Muscle layer of duodenum (tissue), 2 donors: ENCODE measurements around the gene ATP2C2.

Source experiments
- H3K27ac ChIP-seq: one replicate; pipeline ENCODE4 v1.7.0; 2013; ENCODE audit warnings: mild to moderate bottlenecking, low read length
- H3K27me3 ChIP-seq: one replicate; pipeline ENCODE4 v1.7.0; 2013; ENCODE audit warnings: low read depth, mild to moderate bottlenecking, control low read depth, low read length
- H3K36me3 ChIP-seq, 2 donors: one replicate each; pipeline ENCODE4 v1.7.0; 2013; ENCODE audit warnings: low read length in 2 of 2, control low read depth in 1 of 2, mild to moderate bottlenecking in 1 of 2; ENCODE audit not compliant: insufficient read depth in 2 of 2, control insufficient read depth in 1 of 2
- H3K4me1 ChIP-seq, 2 donors: one replicate each; pipeline ENCODE4 v1.7.0; 2013; ENCODE audit warnings: low read length in 2 of 2, mild to moderate bottlenecking in 2 of 2, control low read depth in 1 of 2, moderate library complexity in 1 of 2; ENCODE audit not compliant: insufficient read depth in 2 of 2, control insufficient read depth in 1 of 2
- H3K4me3 ChIP-seq, 2 donors: one replicate each; pipeline ENCODE4 v1.7.0; 2013; ENCODE audit warnings: low read length in 2 of 2, low read depth in 1 of 2, mild to moderate bottlenecking in 1 of 2
- H3K9me3 ChIP-seq, 2 donors: one replicate each; pipeline ENCODE4 v1.7.0; 2013; ENCODE audit warnings: low read length in 2 of 2, control low read depth in 1 of 2, mild to moderate bottlenecking in 1 of 2; ENCODE audit not compliant: control insufficient read depth in 1 of 2
- donor health status: healthy.

Gene ATP2C2

DNA sequence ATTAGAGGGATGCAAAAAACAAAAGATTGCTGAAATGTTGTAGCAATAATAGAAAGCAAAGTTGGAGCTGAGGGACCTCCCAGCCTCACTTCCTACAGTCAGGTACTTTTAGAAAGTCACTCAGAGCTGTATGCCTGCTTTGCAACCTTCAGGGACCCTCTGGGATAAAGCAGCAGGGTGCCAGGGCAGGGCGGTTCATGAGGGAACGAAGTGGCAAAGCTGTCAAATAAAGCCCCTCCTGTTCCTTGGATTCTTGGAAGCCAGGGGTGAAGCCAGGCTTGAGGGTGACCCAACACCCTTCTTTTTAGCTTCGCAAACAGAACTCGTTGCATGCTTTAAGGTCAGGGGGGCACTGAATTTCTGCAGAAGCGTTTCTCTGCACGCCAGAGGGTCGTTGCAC is 767 bp downstream of the ATP2C2 start:
- Histone ChIP-seq H3K27ac (peak overlapping the region; percentile 62), H3K9me3 (no peaks in the 10 kb centered on the region), H3K27me3 (peaks cover 23% of the 10 kb centered on the region), H3K4me3 (peak overlapping the region in 1 of 2 donors; percentile 57), H3K36me3 (no peaks in the 10 kb centered on the region), H3K4me1 (peaks cover 0 to 15% of the 10 kb centered on the region in 2 donors)

DNA sequence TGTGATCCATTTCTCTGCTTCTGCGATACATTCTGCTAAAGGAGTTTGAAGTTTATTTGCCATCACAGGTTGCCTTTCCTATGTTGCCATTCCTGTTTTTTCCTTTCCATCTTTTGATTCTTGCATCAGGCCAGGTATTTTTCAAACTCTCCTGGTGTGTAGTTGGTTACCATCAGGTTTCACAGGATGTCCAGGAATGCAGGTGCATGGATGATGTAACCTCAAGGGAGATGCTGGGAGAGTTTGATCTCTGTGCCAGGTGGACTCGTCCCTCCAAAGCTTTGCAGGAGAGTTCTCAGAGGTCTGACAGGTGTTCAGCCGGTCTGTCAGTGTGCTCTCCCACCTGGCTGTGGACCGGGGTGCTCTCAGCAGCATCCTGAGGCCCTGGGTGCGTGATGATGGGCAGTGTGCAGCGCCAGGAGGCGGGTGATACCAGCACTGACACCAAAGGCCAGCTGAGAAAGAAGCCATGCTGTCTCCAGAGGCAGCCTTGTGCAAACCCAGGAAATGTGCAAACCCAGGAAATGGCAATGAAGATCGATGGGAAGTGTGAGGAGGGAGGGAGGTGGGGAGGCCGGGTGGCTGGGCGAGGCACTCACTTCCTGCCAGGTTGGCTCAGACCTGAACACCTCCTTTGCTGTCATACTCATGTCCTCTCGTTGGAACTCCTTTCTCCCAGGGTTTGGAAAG is 1.7 kb downstream of the ATP2C2 start:
- H3K27ac ChIP-seq: peak overlapping the region; percentile 45
- peaks cover 23% of the 10 kb centered on the region for H3K27me3 ChIP-seq
- peak overlapping the region in 1 of 2 donors; percentile 28 for H3K4me3 ChIP-seq
- peaks cover 0 to 15% of the 10 kb centered on the region in 2 donors for H3K4me1 ChIP-seq
- no peaks in the 10 kb centered on the region for H3K36me3 ChIP-seq
- H3K9me3 ChIP-seq: no peaks in the 10 kb centered on the region

DNA sequence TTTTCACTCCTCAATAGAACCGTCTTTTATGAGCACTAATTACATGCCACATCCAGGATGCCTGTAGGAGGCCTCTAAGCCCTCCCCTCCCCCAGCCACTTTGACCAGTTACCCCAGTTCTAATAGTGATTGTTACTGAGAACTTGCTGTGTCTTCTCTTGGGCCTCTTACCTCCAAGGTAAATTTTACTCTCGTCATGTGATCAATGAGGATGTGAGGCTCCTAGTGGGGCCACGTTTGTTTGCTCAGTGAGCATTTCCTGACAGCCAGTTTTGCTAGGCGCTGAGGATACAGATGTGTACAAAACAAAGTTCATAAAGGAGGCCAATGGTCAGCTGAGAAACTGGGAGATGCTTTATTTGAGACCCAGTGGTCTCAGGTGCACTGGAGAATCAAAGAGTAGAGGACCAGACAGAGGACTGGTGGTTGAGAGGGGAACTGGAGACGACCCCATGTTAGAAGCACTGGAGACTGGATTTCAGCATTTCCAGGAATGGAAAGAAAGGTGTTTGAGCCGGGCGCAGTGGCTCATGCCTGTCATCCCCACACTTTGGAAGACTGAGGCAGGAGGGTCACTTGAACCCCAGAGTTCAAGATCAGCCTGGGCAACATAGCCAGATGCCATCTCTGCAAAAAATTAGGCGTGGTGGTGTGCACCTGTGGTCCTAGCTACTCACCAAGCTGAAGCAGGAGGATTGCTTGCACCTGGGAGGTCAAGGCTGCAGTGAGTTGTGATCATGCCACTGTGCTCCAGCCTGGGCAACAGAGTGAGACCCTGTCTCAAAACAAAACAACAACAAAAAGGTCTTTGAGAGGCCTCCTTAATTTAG is 2.6 kb downstream of the ATP2C2 start:
- Histone ChIP-seq H3K27ac (peak overlapping the region; percentile 45), H3K4me3 (no peak overlapping the region), H3K36me3 (no peaks in the 10 kb centered on the region), H3K4me1 (peaks cover 0 to 15% of the 10 kb centered on the region in 2 donors), H3K9me3 (no peaks in the 10 kb centered on the region), H3K27me3 (peaks cover 23% of the 10 kb centered on the region)

DNA sequence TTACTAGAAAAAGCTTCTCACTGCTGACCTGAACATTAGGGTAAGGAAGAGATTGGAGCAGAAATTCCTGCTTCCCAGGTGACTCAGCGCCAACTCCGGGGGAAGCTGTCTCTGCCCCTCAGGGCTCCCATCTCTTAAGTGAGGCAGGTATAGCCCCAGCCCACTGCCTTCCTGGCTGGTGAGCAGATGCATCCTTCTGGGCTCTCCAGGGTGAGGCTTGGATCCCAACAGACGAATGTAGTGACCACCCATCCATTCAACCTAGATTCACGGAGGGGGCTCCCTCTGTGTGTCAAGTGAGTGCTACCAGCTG is 3.2 kb downstream of the ATP2C2 start:
- Histone ChIP-seq H3K27me3 (peaks cover 23% of the 10 kb centered on the region), H3K4me3 (no peak overlapping the region), H3K36me3 (no peaks in the 10 kb centered on the region), H3K9me3 (no peaks in the 10 kb centered on the region), H3K4me1 (peaks cover 0 to 15% of the 10 kb centered on the region in 2 donors), H3K27ac (no peak overlapping the region)

DNA sequence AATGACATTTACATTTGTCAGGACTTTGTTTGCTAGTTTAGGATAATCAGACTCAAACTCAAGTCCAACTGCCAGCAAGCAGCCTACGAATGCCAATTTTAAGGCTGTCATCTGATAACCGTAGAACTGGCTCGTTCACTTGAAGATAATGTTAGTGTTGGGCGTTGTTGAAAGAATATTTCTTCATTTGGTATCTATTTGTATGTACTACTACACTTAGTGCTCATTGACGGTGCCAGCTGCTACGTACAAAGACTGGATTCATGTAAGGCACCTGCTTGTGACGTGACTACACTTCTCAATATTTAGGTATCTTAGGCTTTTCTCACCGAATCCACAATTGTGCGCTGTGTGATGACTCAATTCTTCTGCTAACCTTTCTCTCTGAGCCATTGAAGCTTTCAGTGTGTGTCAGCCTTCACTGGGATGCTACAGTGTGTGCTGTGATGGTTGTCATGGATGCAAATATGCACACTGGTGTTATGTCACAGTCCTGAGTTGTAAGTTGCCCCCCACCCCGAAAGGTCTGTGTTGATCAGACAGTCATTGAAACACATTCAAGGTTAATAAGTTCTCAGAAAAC is 5.7 kb downstream of the ATP2C2 start:
- no peak overlapping the region for H3K27ac ChIP-seq
- no peak overlapping the region for H3K4me3 ChIP-seq
- H3K9me3 ChIP-seq: no peaks in the 10 kb centered on the region
- H3K27me3 ChIP-seq: peaks cover 4% of the 10 kb centered on the region
- H3K36me3 ChIP-seq: no peaks in the 10 kb centered on the region
- H3K4me1 ChIP-seq: no peaks in the 10 kb centered on the region

DNA sequence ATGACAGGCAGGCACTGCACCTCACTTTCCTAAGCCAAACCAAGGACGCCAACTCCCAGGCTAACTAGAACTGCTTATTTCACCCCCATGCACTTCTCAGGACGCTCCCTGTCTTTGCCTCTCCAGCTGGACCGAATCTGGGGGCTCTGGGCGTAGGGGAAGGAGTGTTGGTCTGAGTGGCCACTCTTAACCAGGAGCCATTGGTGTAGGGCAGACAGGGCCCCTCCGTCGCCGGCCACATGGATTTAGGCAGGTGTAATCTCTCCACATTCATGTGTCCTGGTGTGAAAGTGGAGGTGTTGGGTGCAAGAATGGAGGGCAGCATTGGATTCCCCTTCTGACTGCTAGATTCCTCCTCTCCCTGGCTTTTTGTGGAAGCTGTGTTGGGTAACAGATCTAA is 9.8 kb downstream of the ATP2C2 start:
- Histone ChIP-seq H3K27ac (no peak overlapping the region), H3K36me3 (no peaks in the 10 kb centered on the region), H3K4me1 (no peaks in the 10 kb centered on the region), H3K4me3 (no peak overlapping the region), H3K9me3 (peaks cover 0 to 4% of the 10 kb centered on the region in 2 donors), H3K27me3 (no peaks in the 10 kb centered on the region)

DNA sequence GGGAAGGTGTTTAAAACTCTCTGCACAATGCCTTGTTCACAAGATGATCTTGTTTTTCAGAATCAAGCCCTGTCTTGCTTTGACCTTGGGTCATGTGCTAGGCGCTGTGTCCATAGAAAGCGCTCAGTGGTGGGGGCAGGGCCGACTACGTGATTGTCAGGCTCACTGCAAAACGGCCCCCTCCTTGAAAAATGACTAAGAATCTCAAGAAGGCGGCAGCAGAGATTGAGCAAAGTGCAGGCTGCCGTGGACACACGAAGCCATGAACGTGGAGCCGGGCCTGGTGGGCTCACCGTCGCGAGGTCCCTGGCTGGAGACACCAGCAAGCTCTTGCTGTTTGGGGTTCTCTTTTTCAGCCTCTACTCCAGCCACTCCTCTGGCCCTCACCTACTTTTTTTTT is 10.2 kb downstream of the ATP2C2 start:
- Histone ChIP-seq H3K36me3 (no peaks in the 10 kb centered on the region), H3K4me1 (no peaks in the 10 kb centered on the region), H3K9me3 (peaks cover 0 to 4% of the 10 kb centered on the region in 2 donors), H3K4me3 (no peak overlapping the region), H3K27ac (no peak overlapping the region), H3K27me3 (no peaks in the 10 kb centered on the region)

DNA sequence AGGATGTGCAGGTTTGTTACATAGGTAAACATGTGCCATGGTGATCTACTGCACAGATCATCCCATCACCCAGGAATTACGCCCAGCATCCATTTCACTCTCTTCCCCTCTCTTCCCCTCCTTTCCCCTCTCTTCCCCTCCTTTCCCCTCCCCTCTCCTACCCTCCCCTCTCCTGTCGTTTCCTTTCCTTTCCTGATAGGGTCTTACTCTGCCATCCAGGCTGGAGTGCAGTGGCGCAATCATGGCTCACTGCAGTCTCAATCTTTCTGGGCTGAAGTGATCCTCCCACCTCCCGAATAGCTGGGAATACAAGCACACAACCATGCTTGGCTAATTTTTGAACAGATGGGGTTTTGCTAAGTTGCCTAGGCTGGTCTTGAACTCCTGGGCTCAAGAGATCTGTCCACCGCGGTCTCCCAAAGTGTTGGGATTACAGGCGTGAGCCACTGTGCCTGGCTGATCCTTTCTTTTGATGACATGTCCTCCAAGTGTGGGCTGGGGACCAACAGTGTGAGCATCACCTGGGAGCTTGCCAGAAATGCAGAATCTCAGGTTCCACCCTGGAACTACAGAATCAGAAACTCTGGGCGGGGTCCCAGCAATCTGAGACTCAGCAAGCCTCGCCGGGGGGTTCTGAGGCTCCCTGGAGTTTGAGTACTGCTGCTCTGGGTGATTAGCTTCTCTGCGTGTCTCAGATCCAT is 10.8 kb downstream of the ATP2C2 start:
- no peaks in the 10 kb centered on the region for H3K36me3 ChIP-seq
- H3K27me3 ChIP-seq: no peaks in the 10 kb centered on the region
- no peak overlapping the region for H3K27ac ChIP-seq
- H3K9me3 ChIP-seq: peaks cover 0 to 4% of the 10 kb centered on the region in 2 donors
- no peaks in the 10 kb centered on the region for H3K4me1 ChIP-seq
- no peak overlapping the region for H3K4me3 ChIP-seq

DNA sequence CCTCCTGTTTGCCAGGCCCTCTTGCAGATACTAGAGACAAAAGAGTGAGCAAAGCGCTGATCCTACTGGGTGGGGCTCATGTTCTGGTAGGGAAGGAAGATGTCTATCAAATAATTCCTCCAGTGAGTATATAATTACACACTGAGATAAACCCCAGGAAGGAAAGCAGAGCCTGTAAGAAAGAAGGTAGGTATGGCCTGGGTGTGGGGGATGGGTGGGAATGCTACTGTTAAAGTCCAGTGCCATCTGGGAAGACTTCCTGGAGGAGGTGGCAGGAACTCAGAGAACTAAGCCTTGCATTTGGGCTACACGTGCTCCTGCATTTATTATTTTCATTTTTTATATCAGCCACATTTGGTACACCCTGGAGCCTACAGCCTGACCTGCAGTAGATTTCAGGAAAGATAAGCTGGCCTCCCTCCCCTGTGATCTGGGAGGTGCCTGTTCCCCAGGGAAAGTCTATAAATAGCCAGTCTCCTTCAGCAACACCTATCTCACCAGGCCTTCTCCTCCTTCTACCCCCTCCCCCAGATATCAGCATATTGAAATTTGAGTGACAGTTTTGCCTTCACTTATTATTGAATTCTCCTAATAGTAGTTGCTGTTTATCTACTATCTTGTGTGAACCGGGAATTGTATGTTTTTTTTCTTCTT is 11.5 kb downstream of the ATP2C2 start:
- Histone ChIP-seq H3K9me3 (peaks cover 0 to 4% of the 10 kb centered on the region in 2 donors), H3K36me3 (no peaks in the 10 kb centered on the region), H3K27ac (no peak overlapping the region), H3K4me1 (no peaks in the 10 kb centered on the region), H3K4me3 (no peak overlapping the region), H3K27me3 (no peaks in the 10 kb centered on the region)

DNA sequence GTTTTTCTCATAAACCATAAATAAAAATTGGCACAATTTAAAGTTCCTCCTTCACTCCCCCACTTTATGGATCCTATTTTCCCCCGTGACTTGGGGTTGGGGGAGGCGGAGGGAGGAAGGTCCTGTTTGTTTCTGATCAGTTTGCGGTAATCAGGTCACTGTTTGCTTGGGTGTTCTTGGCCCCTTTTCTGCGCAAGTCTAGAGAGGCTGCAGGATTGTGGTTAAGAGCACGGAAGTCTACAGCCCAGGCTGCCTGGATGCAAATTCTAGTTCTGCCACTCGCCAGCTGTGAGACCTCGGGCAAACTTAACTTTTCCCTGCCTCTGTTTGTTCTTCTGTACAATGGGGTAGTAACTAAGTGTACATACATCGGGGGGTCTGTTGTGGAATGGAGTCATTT is 12.1 kb downstream of the ATP2C2 start:
- Histone ChIP-seq H3K4me1 (no peaks in the 10 kb centered on the region), H3K36me3 (no peaks in the 10 kb centered on the region), H3K27ac (no peak overlapping the region), H3K4me3 (no peak overlapping the region), H3K27me3 (no peaks in the 10 kb centered on the region), H3K9me3 (peaks cover 0 to 5% of the 10 kb centered on the region in 2 donors)

DNA sequence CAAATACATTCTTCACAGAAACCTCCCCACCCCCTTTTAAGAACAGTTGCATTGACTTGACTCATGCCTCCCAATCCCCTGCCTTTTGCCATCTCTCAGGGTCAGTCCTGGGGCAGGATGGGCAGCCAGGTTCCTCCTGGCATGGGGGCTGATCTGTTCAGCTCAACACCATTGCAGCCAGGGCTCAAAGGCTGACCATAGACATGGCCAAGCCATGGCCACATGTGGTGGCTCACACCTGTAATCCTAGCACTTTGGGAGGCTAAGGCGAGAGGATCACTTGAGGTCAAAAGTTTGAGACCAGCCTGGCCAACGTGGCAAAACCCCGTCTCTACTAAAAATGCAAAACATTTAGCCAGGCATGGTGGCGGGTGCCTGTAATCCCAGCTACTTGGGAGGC is 14.1 kb downstream of the ATP2C2 start:
- H3K36me3 ChIP-seq: no peaks in the 10 kb centered on the region
- peaks cover 0 to 9% of the 10 kb centered on the region in 2 donors for H3K9me3 ChIP-seq
- no peak overlapping the region for H3K27ac ChIP-seq
- H3K27me3 ChIP-seq: no peaks in the 10 kb centered on the region
- no peaks in the 10 kb centered on the region for H3K4me1 ChIP-seq
- no peak overlapping the region for H3K4me3 ChIP-seq
